ENCODE results near the gene AFF3. TPM values are rescaled to one million over a fixed set of nuclear protein-coding genes. Genes with fewer than 3 reads are reported as not detected.

Gene AFF3
- total and polyA plus RNA-seq, 2 donors (not counting 3 experiments of a cell fraction or from before 2014, with no cell fraction given), result 0.06 to 0.07 TPM

- no peak for DNase-seq (ENCODE audit: low read depth, low spot score)
- Histone ChIP-seq H3K79me2 (ENCODE audit: control insufficient read depth, insufficient read depth, low read length) (no peaks in the 10 kb centered on the region), H2AFZ (ENCODE audit: low read depth, low read length) (no peak overlapping the region), H4K20me1 (replicated peaks; ENCODE audit: control insufficient read depth, extremely low read depth, insufficient read depth, low read length) (no peaks in the 10 kb centered on the region), H3K4me1 (ENCODE audit: control insufficient read depth, extremely low read depth, insufficient read depth, low read length) (no peaks in the 10 kb centered on the region), H3K4me3 (replicated peaks in 1 of 3; ENCODE audit: insufficient read depth in 1 of 3, low read depth in 1 of 3, low read length in 3 of 3) (no peak overlapping the region), H3K4me2 (ENCODE audit: insufficient read depth, low read length) (no peak overlapping the region), H3K9ac (replicated peaks; ENCODE audit: extremely low read depth, insufficient read depth, low read length) (no peak overlapping the region), H3K9me1 (replicated peaks; ENCODE audit: control insufficient read depth, extremely low read depth, insufficient read depth, low read length) (no peaks in the 10 kb centered on the region), H3K9me3 (replicated peaks; ENCODE audit: control insufficient read depth, insufficient read depth, low read length) (no peaks in the 10 kb centered on the region), H3K27me3 (ENCODE audit: control insufficient read depth in 2 of 2, insufficient read depth in 2 of 2, low read length in 2 of 2) (peaks cover 2 to 7% of the 10 kb centered on the region in 2 experiments), H3K27ac (ENCODE audit: insufficient read depth, low read depth, low read length) (no peak overlapping the region), H3K36me3 (ENCODE audit: control insufficient read depth in 2 of 2, extremely low read depth in 1 of 2, insufficient read depth in 2 of 2, low read length in 2 of 2) (no peaks in the 10 kb centered on the region)
- no peak for TF ChIP-seq POLR2A (IDR thresholded peaks at IDR 0.05; ENCODE audit: low read depth, low read length)
- no peak for TF ChIP-seq MYC (IDR thresholded peaks at IDR 0.05; ENCODE audit: low read depth, low read length)
- TF ChIP-seq, protein P1, sequence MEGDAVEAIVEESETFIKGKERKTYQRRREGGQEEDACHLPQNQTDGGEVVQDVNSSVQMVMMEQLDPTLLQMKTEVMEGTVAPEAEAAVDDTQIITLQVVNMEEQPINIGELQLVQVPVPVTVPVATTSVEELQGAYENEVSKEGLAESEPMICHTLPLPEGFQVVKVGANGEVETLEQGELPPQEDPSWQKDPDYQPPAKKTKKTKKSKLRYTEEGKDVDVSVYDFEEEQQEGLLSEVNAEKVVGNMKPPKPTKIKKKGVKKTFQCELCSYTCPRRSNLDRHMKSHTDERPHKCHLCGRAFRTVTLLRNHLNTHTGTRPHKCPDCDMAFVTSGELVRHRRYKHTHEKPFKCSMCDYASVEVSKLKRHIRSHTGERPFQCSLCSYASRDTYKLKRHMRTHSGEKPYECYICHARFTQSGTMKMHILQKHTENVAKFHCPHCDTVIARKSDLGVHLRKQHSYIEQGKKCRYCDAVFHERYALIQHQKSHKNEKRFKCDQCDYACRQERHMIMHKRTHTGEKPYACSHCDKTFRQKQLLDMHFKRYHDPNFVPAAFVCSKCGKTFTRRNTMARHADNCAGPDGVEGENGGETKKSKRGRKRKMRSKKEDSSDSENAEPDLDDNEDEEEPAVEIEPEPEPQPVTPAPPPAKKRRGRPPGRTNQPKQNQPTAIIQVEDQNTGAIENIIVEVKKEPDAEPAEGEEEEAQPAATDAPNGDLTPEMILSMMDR (IDR thresholded peaks at IDR 0.05; ENCODE audit: extremely low read depth in 1 of 2, insufficient read depth in 1 of 2, low read depth in 1 of 2, low read length in 2 of 2), result no peak
- ChIA-PET CTCF (interaction anchor here (1.2 kb wide), 1 partner anchor 256 kb away, joined by 6 read pairs; no protein-coding TSS in a partner anchor), POLR2A (no interaction called here)
- no TSS peak for BruUV-seq (replicated peaks)
- dilution Hi-C loops (cut with MboI; ENCODE audit: extremely low pct_ligation_motif_present, low sequenced_read_pairs) (no loop called here), intact Hi-C loops (cut with micrococcal nuclease) (no loop called here)
- no peak for FAIRE-seq
Observed at GRCh38 chr2:100075532-100075931, 66.9 kb downstream of the AFF3 start.

DNA sequence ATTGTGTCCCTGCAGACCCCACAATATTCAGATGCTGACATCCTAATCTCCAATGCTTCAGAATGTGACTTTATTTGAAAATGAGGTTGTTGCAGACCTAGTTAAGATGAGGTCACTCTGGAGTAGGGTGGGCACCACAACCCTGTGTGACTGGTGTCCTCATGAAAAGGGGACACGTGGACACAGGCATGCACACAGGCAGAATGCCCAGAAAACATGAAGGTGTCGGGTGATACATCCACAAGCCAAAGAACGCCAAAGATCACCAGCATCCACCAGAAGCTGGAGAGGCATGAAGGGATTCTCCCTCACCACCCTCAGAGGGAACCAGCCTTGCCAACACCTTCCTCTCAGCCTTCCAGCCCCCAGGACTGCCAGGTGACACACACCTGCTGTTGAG is 69.3 kb downstream of the AFF3 start:
- FAIRE-seq (no peak), DNase-seq (ENCODE audit: low read depth, low spot score) (no peak)
- Histone ChIP-seq H2AFZ (ENCODE audit: low read depth, low read length) (no peak overlapping the region), H3K27me3 (ENCODE audit: control insufficient read depth in 2 of 2, insufficient read depth in 2 of 2, low read length in 2 of 2) (peaks cover 7 to 8% of the 10 kb centered on the region in 2 experiments), H3K9me3 (replicated peaks; ENCODE audit: control insufficient read depth, insufficient read depth, low read length) (no peaks in the 10 kb centered on the region), H3K4me1 (ENCODE audit: control insufficient read depth, extremely low read depth, insufficient read depth, low read length) (no peaks in the 10 kb centered on the region), H3K9ac (replicated peaks; ENCODE audit: extremely low read depth, insufficient read depth, low read length) (no peak overlapping the region), H3K27ac (ENCODE audit: insufficient read depth, low read depth, low read length) (no peak overlapping the region), H3K9me1 (replicated peaks; ENCODE audit: control insufficient read depth, extremely low read depth, insufficient read depth, low read length) (no peaks in the 10 kb centered on the region), H4K20me1 (replicated peaks; ENCODE audit: control insufficient read depth, extremely low read depth, insufficient read depth, low read length) (no peaks in the 10 kb centered on the region), H3K4me2 (ENCODE audit: insufficient read depth, low read length) (no peak overlapping the region), H3K79me2 (ENCODE audit: control insufficient read depth, insufficient read depth, low read length) (no peaks in the 10 kb centered on the region), H3K4me3 (replicated peaks in 1 of 3; ENCODE audit: insufficient read depth in 1 of 3, low read depth in 1 of 3, low read length in 3 of 3) (no peak overlapping the region), H3K36me3 (ENCODE audit: control insufficient read depth in 2 of 2, extremely low read depth in 1 of 2, insufficient read depth in 2 of 2, low read length in 2 of 2) (no peaks in the 10 kb centered on the region)
- TF ChIP-seq POLR2AphosphoS5 (IDR thresholded peaks at IDR 0.05; ENCODE audit: insufficient read depth, low read depth, low read length), result no peak
- TF ChIP-seq GATA2 (IDR thresholded peaks at IDR 0.05; ENCODE audit: insufficient read depth, insufficient read length, low read depth, low read length), result no peak
- no peak for TF ChIP-seq JUN (IDR thresholded peaks at IDR 0.05; ENCODE audit: borderline replicate concordance, insufficient read depth, insufficient read length, low read depth)
- no peak for TF ChIP-seq FOS (IDR thresholded peaks at IDR 0.05; ENCODE audit: borderline replicate concordance, insufficient read depth, low read length)
- CTCF ChIA-PET, result no interaction called here
- no TSS peak for BruUV-seq (replicated peaks)
- dilution Hi-C loops (cut with MboI; ENCODE audit: extremely low pct_ligation_motif_present, low sequenced_read_pairs), result no loop called here
- intact Hi-C loops (cut with micrococcal nuclease), result no loop called here
- POLR2A ChIA-PET, result no interaction called here
